Measurements from ENCODE around the gene FGF14.
"Not testable (repeated sequence)": the region's sequence is repeated elsewhere in the genome, so short reads cannot be mapped to it uniquely, and the experiment has no call there.

FGF14 gene

DNA sequence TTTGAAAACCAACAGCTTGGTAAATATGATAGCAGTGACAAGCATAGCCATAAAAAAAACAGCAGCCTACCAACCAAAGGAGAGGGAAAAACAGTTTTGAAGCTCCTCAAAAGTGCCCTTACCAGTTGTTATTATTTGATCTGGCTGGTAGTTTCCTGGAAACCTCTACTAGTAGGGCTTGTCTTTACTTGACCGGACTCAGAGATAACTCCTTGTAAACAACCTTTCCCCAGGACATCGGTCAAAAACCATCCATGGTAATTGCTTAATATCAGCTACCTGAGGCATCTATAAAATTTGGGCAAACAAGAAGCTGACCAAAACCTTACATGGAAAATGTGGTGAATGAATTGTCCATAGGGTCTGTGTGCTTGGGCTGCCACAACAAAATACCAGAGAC lies 210.9 kb downstream of the FGF14 start:
- DNase-seq, result no peak

DNA sequence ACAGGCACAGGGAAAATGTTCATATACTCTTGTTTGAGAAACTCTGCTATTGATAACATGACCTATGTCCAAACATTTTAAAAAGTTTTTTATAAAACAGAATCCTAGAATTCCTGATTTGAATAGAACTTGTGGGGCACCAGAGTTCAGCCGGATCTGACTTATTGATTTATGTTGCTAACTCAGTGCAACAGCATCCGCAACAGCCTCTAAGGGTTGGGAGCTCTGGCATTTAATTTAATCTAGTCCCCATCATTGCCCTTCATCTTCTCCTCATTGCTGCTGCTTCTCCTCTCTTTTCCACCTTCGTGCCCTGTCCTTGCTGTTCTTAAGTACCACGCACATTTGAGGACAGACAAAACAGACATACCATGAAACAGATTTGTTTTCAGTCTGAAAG lies 214.5 kb downstream of the FGF14 start:
- no peak for DNase-seq

DNA sequence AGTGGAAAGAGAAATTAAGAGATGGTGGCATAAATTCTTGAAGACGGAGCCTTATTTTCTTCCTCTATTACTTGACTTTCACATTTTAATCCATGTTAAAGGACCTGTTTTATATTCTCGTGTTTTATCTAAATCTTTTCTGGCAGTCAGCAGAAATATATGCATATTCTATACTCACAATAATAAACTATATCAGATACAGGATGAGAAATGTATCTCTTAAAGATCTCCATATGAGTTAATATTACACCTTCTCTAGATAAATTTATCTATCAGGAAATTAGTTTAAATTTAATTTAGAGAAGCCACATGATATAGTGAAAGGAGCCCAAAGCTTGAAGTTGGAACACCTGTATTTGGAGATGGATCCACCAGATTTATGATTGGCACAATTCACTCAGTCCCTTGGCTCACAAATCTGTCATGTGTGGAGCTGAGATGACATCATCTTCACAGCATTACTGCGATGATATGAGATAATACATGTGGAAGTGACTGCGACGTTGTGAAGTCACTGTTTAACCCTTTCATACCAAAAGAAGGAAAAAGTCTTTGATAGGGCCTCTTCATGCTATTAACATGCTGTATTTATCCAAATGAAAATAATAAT lies 216.4 kb downstream of the FGF14 start:
- DNase-seq, result no peak

DNA sequence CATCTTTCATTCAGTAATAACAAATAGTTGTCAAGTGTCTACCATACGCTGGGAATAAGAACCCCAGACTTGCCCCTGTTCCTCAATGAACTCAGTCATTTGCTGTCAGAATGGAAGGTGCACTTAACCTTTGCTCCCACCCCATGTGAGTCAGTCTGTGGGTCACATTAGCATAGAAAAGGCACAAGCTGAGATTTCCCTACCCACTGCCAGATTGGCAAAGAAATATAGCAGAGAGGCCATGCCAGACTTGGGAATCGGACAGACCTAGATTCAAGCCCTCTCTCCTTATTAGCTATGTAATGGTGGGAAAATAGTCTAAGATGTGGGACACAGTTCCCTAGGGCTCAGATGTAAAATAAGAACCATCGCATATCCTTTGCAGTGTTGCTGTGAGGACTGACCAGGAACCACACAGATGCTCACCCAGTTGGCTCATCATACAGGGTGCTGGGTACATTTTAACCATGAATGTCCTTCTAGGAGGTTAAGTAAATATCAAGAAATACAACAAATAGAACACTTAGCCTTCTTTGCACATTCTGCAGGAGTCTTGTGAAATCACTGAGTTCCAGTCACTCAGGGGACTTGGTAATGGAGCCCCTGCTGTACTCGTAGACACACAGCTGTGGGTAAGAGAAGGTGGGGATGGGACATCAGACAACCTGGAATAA lies 218.2 kb downstream of the FGF14 start:
- no peak for DNase-seq

DNA sequence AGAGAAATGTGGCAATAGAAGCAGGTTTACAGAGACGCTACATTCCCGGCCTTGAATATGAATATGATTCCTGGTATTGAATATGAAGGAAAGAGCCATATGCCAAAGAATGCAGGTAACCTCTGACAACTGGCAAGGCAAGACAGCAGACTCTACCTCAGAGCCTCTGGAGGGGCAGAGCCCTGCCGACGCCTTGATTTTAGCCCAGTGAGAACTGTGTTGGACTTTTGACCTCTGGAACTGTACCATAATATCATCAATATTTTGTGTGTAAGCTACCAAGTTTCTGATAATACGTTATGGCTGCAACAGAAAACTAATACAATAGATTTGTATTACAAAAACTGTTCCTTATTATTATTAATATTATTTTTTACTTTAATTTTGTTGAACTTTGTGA lies 219.7 kb downstream of the FGF14 start:
- DNase-seq, result no peak

DNA sequence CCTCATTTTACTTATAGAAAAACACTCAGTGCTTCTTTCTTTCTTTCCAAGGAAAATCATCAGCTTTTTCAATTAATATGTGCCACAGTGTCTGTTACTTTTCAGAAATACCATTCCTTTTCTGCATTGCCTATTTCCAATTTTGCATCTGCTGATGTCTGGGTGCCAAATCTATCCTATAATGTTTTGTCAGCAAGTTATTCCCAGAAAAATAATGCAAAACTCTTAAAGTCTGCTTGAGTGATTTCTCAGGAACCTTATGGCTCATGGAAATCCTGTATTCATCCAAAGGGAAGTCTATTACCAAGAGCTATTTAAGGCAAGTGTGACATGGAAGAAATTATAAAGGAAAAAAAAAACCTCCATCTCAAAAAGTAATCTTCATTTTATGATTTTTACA lies 224.4 kb downstream of the FGF14 start:
- DNase-seq, result no peak

DNA sequence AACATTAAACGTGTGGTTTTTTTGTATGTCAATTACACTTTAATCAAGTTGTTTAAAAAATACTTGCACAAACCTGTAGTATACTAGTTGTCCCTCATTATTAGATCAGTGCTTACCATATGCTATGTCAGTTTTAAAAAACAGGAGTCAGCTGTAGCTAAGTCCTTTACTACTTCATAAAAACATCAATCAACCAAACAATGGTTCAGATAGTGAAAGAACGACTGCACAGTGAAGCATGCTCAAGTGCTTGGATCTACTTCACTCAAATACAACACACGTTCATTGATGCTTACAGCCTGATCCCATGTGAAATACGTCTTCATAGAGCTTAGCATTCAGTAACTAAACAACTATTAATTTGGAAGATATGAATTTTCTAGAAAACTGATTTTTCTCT lies 225.0 kb downstream of the FGF14 start:
- no peak for DNase-seq

DNA sequence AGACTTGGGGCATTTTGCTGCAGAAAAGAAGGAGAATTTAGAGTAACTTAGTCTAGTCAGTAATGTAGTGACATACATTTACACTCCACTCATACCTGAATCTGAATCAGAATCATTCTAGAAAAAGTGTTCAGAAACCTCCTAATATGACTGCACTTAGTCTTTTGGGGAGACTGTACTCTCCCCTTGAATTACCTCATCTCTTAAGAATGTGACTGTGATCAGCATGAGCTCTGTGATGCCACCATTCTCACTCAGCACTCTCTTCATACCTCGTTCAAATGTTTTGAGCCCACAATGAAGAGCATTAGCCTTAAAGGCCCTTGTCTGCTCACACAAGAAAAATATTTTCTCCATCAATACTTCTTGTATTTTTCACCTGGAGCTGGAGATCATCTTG lies 229.4 kb downstream of the FGF14 start:
- no peak for DNase-seq

DNA sequence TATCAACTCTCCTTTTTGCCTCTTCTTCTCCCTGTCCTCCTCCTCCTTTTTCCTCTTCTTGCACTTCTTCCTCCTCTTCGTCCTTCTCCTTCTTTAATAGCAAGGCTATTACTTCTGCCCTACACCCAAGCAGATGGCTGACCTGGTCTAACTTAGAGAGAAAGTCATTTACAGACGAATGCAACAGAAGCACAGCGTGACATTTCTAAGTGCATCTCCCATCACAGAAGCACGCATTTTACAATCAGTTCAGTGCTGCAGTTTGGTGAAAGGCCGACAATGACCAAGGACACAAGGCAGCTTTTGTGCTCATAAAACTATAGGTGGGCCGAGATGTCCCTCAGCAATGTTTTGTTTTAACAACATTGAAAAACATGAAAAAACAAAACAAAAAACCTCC lies 231.5 kb downstream of the FGF14 start:
- DNase-seq, result no peak

DNA sequence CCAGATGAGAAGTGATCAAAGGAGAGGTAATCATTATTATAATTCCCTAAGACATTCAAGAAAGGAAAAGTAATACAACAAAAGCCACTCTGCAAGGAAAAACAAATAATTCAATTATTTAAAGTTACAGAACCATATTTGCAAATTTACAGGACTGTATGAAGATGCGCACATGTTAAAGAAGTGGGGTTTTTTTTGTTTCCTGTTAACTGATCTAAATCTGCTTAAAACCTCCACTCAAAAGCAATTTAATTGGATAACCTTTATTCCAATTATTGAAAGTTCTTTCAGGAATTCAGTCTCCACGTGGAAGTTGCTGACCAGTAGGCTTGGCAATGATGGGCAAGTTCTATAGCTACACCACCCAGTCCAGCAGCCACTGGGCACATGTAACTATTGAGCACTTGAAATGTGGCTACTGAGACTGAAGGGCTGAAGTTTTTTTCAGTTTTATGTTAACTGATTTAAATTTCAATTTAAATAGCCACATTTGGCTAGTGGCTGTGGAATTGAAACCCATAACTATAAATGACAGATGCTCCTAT lies 232.3 kb downstream of the FGF14 start:
- no peak for DNase-seq

DNA sequence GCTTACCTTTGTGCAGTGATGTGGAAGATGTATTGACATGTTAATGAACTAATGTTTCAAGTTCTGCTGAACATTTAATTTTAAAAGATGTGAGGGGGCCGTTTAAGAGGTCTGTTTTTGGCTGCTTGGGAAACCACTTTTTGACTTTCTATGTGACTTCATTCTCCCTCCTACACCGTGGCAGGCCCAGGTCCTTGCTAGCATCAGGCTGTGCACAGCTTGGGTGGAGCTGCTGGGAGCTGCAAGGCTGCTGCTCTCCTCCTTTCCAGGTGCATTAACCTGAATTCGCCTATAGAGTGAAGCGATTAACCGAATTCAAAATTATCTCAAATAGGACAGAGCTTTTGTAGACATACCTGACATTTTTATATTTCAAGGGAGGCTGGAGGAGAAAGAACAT lies 249.1 kb downstream of the FGF14 start:
- no peak for DNase-seq

DNA sequence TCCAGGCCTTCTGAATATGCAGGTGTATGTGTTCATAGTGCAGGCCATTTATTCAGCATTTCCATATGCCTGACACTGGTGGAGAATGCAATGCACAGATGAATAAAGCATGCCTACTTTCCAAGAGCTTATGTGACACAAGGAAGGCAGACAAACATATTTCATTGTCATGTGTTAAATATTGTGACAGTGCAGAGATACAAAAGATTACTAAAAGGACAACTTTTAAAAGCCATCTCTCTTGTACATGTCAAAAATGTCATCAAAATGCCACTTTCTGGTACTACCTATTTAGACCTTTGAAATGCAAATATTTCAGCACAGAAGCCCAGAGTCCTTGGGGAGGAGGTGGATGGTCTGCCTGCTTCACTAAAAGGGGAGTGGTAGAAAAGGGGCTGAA lies 254.5 kb downstream of the FGF14 start:
- no peak for DNase-seq

DNA sequence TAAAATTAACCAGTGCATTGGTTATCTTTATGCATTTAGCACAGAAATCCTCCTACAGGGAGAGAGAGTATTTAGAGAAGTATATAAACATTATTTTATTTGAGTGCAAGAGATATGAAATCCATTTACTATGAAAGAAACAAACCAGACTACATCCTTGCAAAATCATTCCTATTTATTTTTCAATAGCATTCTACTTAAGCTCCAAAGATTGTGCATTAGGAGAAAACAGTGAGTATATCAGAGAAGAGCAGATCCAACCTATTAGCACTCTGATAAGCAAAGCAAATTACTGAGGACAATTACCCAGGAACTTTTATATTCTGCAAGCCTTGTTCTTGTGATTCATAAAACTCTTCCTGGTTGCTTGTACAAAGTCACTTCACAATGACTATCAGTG lies 256.1 kb downstream of the FGF14 start:
- no peak for DNase-seq

DNA sequence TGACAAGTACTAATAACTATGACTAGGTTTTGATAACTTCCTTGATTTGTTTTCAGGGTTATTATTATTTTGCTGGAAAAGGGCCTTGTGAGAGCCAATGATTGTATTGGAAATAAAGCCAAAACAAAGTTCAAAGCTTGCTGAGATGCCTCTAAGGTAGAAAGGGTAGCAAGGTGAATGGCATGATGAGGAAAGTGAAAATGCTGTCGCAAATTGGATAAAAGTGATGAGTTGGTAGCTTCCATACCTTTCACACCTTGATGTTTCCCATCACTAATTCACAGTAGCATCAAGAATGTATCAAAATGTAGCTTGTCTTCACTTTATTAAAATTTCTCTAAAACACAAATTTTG lies 259.4 kb downstream of the FGF14 start:
- no peak for DNase-seq

DNA sequence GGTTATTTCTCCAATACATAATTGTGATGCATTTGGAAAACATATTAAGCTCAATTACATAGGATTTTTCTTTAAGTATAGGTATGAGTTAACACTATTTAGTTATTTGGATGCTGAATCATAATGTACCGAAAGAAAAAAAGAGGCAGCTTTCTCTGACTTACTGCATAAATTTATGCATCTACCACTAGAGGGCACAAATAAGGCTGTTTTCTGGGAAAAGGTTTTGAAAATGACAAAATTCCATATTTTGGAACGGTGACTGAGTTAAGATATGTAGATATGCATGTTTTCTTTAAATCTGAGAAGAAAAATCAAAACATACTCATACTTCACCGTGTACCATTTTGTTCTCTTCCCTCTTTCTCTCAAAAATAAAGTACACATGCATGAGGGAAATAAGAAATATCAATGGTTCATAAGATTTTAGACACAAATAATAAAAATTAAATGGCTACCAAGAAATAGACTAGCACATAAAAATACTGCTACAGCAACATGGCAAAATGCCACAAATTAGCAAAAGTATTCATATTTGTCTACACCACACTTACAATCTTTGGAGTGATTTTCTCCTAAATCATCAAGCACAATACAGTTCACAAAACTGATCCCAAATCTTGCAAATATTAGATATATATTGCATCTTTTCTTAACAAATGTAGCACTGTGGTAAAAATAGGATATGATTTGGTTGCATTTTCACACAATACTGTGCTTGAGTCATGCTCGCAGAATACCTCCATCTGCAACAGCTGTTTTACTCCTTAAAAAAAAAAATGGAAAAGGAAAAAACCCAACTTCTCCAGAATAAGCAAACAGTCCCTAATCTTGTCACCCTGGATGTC lies 260.0 kb downstream of the FGF14 start:
- peak in 1 of 2 experiments; percentile 76 for DNase-seq

DNA sequence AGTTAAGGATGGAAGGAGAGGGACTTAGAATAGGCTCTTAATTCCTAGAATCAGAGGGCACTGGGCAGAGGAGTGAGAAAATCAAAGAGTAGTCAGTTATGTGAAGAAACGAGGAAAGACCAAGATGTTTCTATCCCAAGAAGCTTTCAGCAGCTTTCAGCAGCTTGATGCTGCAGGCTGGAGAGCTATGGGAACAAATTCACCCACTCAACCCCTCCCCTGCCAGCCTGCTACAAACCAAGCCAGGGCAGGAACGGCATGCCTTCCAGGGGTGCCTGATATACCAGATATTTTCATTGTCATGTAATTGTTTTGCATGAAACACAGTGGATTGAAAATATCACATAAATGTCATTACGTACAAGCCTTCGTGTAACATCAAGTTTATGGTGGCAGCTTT lies 262.2 kb downstream of the FGF14 start:
- DNase-seq, result no peak

DNA sequence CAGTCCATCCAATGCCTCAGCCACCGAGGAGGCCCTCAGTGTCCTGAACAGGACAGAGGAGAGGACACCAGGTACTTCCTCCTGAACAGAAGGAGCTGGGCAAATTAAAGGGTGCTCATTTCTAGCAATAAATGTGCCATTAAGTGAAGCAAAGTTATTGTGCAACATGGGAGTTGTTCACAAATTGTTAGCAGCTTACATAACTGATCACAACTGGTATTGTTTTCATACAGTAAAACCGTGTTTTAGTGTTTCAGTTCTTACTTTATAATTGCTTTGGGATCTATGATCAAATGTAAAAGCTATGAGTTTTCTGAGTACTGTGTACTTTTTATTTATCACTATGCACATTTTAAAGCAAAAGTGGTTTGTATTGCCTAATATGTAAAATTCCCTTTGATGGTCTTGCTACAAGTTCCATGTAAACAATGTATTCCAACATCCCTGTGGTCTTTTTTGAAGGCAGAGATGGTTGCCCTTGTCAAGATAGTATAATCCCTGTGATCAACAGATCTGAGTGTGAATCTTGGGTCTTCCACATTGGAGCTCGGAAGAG lies 263.1 kb downstream of the FGF14 start:
- no peak for DNase-seq

DNA sequence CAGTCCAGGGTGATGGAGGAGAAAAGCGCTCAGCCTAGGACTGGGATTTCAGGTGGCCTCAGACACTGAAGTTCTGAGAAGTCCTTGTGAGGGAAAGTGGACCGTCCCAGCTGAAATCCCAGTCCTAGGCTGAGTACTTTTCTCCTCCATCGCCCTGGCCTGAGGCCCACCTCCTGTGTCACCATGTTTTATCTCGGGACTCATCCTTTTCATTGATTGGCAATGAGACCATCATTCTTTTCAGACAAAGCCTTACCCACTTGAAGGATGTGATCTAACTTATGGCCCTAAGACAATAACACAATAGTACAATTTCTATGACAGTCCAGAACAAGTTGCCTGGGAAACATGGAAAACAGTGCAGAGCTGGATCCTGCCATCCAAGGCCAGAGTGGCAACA lies 263.9 kb downstream of the FGF14 start:
- DNase-seq, result not testable (repeated sequence)

DNA sequence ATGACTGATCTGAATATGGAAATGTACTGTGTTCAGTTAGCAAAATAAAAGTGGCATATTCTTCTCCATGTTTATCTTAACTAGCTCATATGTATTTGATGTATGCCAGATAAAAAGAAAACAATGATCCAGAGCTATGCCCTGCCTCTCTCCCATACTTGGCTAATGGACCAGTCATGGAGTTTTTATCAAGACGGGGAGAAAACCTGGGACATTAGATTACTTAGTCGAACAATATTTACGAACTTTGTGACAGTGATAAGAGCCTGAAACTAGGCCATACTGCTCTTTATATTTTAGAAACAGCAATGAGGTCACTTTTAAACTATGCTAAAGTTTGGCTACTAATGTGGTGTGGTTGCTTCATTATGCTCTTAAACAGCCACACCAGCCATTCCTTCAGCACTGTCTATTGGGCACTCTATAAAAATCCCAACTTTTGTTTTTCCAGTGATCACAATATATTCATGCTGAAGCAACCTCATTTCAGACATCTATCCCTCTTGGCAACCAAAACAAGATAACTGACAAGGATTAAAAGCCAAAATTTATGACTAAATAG lies 265.0 kb downstream of the FGF14 start:
- no peak for DNase-seq

DNA sequence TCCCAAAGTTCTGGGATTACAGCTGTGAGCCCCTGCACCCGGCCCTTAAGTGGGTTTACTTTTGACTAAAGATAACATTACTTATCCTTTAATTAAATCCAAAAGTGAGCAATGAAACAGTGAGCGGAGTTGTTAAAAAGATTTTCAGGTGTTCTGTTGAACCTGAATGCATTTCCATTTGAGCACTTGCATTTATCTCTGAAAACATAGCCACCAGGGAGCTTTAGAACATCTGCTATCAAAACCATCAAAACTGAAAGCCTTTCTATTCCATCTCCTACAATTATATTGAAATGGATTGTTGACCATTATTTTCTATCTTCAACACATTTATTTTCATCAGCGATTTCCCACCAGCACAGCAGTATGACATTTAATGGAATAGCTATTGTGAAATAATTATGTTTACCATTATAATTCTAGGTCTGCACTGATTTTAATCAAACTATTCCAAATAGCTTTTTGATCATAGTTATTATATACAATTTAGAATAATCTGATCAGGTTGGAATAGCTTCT lies 269.0 kb downstream of the FGF14 start:
- no peak for DNase-seq

DNA sequence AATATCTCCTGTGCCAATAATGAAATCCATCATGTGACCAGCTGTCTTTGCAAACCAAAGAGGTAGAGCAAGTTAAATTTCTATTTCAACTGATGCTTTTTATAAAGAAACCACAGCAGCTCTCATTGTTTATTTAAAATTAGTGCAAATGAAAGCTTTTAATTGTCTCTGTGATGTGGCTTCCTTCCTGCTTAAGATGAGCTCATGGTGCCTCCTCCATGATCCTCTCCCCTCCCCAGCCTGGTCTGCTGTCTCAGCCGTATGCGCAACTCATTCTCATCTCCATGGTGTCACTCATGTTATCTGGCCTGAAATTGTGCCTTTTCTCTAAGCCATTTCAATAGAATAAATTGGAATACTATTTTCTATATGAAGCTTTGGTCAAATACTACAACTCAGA lies 270.6 kb downstream of the FGF14 start:
- DNase-seq, result no peak

DNA sequence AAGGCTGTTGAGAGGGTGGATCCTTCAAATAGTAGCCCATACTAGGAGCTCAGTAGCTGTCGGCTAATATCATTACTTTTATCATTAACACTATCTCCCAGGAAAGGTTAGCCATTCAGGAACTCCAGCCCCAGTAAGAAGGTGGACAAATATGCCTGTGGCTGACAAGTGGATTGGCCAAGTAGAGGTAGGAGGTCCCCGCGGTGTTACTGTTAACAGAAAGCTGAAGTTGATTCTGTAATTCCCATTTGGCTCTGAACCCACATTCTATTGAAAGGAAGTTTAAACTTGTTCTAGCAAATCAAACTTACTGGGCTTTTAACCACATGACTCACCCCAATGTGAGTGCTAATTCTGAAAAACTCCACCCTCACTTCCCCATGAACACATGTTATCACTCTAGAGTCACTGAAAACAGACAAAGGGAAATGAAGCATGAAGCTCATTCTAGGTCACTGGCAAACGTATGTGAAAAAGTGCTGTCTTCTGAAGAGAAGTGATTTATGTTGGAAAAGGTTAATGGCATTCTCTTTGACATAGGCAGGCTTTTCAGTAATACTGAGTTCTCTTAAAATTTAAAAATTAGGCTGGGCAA lies 273.5 kb downstream of the FGF14 start:
- no peak for DNase-seq

DNA sequence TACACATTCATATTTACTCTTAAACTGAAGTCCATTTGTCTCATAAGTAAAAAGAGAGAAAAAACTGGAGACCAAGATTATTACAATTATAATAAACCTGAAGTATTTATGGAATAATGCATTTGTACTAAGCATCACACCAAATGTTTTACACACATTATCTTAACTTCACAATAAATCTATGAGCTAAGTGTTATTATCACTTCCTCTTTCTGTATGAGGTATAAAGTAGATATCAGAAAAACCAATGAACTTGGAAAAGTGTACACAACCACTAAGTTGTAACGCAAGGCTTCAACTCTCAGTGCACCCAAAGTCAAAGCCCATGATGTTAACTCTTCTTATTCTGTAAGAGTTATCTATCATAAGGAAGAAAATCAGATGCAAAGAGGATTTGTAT lies 274.7 kb downstream of the FGF14 start:
- no peak for DNase-seq

Measured in cerebellar nuclear complex (tissue), 1 donor.